VCaP (cell line): ENCODE measurements around the gene HPD.
A peak's percentile ranks its signal among the peaks of the same experiment; 100 is the strongest.

ENCODE experiments used
- H3K27ac ChIP-seq: fragments of 450-650 bp; 2 replicates; pipeline ENCODE4 v1.5.1; 2017
- CTCF ChIP-seq: fragments of 450-650 bp; conservative IDR thresholded peaks from 2 replicates; pipeline ENCODE4 v1.5.1; 2017; ENCODE audit warnings: mild to moderate bottlenecking, moderate library complexity

HPD gene

GRCh38 chr12:121817648-121818043 lies 41.0 kb downstream of the HPD start:
- no peak overlapping the region for H3K27ac ChIP-seq
- no peak for TF ChIP-seq CTCF

GRCh38 chr12:121816925-121817647 lies 41.6 kb downstream of the HPD start:
- TF ChIP-seq CTCF: no peak
- peak overlapping the region; percentile 38; the same call in 1 of the 2 replicates for H3K27ac ChIP-seq

- peak overlapping the region; percentile 38; the same call in 1 of the 2 replicates for H3K27ac ChIP-seq
- no peak for TF ChIP-seq CTCF
Observed at GRCh38 chr12:121815263-121815662, 43.4 kb downstream of the HPD start.

- H3K27ac ChIP-seq: peak overlapping the region; percentile 38; the same call in 1 of the 2 replicates
- no peak for TF ChIP-seq CTCF
Observed at GRCh38 chr12:121814429-121815119, 44.1 kb downstream of the HPD start.

GRCh38 chr12:121813951-121814350 lies 44.7 kb downstream of the HPD start:
- no peak for TF ChIP-seq CTCF
- H3K27ac ChIP-seq: peak overlapping the region; percentile 83

- TF ChIP-seq CTCF: no peak
- H3K27ac ChIP-seq: peak overlapping the region; percentile 83
Observed at GRCh38 chr12:121812921-121813896, 45.5 kb downstream of the HPD start.
